OCI-LY1 (cell line): ENCODE measurements around the gene GORAB.

Experiments
- CTCF ChIP-seq: fragments of 200-600 bp; sonication (generic), shearing (Covaris generic); IDR thresholded peaks from 2 replicates; pipeline ENCODE4 v1.5.1; 2017; ENCODE audit warnings: mild to moderate bottlenecking, antibody characterized with exemption, low read length, moderate library complexity, mixed read lengths
- EZH2 ChIP-seq: fragments of 200-600 bp; sonication (generic), shearing (Covaris generic); IDR thresholded peaks from 2 replicates; pipeline ENCODE4 v1.8.0; 2017; ENCODE audit warnings: borderline replicate concordance, mixed run types, mild to moderate bottlenecking, antibody characterized with exemption, low read length, moderate library complexity, mixed read lengths

DNA sequence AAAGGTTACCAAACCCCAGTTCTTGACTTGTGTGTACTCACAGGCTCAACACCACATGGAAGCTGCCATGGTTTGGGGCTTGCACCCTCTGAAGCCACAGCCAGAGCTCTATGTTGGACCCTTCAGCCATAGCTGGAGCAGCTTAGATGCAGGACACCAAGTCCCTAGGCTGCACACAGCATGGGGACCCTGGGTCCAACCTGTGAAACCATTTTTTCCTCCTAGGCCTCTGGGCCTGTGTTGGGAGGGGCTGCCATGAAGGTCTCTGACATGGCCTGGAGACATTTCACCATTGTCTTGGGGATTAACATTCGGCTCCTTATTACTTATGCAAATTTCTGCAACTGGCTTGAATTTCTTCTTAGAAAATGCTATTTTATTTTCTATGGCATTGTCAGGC, 69.9 kb downstream of the GORAB start:
- no peak for TF ChIP-seq EZH2
- no peak for TF ChIP-seq CTCF
